A549 (cell line): Measurements from ENCODE around the gene TPSB2.

Source experiments
- CTCF ChIP-seq: fragments of >200 bp; sonication (Bioruptor Twin); formaldehyde crosslinking; IDR thresholded peaks from 3 replicates; pipeline ENCODE4 v1.5.1; 2016
- EP300 ChIP-seq, 2 experiments: fragments of >200 bp; sonication (Bioruptor Twin); formaldehyde crosslinking; IDR thresholded peaks; 2 replicates in 1 of 2; 3 replicates in 1 of 2; pipeline ENCODE4 v1.6.1; 2016 to 2017
- HDAC2 ChIP-seq: fragments of 200-600 bp; sonication (generic); IDR thresholded peaks from 2 replicates; pipeline ENCODE4 v1.6.1; 2016
- JUN ChIP-seq, 2 experiments: fragments of >200 bp; sonication (Bioruptor Twin); formaldehyde crosslinking; IDR thresholded peaks; 2 replicates in 1 of 2; 3 replicates in 1 of 2; pipeline ENCODE4 v1.6.1; 2016 to 2017
- MAX ChIP-seq: IDR thresholded peaks from 2 replicates; pipeline ENCODE4 v1.6.1; 2012
- POLR2A ChIP-seq: IDR thresholded peaks from 2 replicates; pipeline ENCODE4 v1.6.1; 2012; ENCODE audit warnings: mild to moderate bottlenecking, low read length
- RFX5 ChIP-seq: fragments of 450-650 bp; IDR thresholded peaks from 2 replicates; pipeline ENCODE4 v1.7.1; 2014; ENCODE audit warnings: antibody characterized with exemption, mild to moderate bottlenecking, moderate library complexity
- TF ChIP-seq, protein P1 (sequence below): fragments of 150-350 bp; IDR thresholded peaks from 2 replicates; pipeline ENCODE4 v1.6.1; 2014; ENCODE audit warnings: low read depth, mild to moderate bottlenecking, low read length

GRCh38 chr16:1258906-1259759, 29.1 kb upstream of the TPSB2 start:
- TF ChIP-seq CTCF = no peak
- TF ChIP-seq, protein P1, sequence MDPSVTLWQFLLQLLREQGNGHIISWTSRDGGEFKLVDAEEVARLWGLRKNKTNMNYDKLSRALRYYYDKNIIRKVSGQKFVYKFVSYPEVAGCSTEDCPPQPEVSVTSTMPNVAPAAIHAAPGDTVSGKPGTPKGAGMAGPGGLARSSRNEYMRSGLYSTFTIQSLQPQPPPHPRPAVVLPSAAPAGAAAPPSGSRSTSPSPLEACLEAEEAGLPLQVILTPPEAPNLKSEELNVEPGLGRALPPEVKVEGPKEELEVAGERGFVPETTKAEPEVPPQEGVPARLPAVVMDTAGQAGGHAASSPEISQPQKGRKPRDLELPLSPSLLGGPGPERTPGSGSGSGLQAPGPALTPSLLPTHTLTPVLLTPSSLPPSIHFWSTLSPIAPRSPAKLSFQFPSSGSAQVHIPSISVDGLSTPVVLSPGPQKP = no peak
- TF ChIP-seq POLR2A = no peak
- no peak for TF ChIP-seq JUN (IDR thresholded peaks at IDR 0.05)
- no peak for TF ChIP-seq RFX5
- TF ChIP-seq MAX = no peak
- no peak for TF ChIP-seq EP300 (IDR thresholded peaks at IDR 0.05)
- TF ChIP-seq HDAC2 = no peak
